ENCODE measurements around the gene MYO1B.

Gene MYO1B

GRCh38 chr2:191328150-191328809 lies 83.1 kb downstream of the MYO1B start:
- no peak for DNase-seq

GRCh38 chr2:191329841-191330240 lies 84.6 kb downstream of the MYO1B start:
- DNase-seq, result no peak

GRCh38 chr2:191333911-191334357 lies 88.7 kb downstream of the MYO1B start:
- no peak for DNase-seq

- DNase-seq, result no peak
Observed at GRCh38 chr2:191335875-191336464, 90.8 kb downstream of the MYO1B start.

GRCh38 chr2:191341436-191341835 lies 96.2 kb downstream of the MYO1B start:
- DNase-seq, result no peak

GRCh38 chr2:191343796-191344338 lies 98.7 kb downstream of the MYO1B start:
- no peak for DNase-seq

GRCh38 chr2:191345788-191346187 lies 100.6 kb downstream of the MYO1B start:
- no peak for DNase-seq

- no peak for DNase-seq
Observed at GRCh38 chr2:191347154-191347553, 102.0 kb downstream of the MYO1B start.

- no peak for DNase-seq
Observed at GRCh38 chr2:191347881-191348280, 102.7 kb downstream of the MYO1B start.

GRCh38 chr2:191349990-191350389 lies 104.8 kb downstream of the MYO1B start:
- DNase-seq, result no peak

- DNase-seq, result no peak
Observed at GRCh38 chr2:191350826-191351225, 105.6 kb downstream of the MYO1B start.

GRCh38 chr2:191351298-191351697 lies 106.1 kb downstream of the MYO1B start:
- no peak for DNase-seq

- DNase-seq, result no peak
Observed at GRCh38 chr2:191351921-191352320, 106.7 kb downstream of the MYO1B start.

- DNase-seq, result no peak
Observed at GRCh38 chr2:191352536-191352935, 107.3 kb downstream of the MYO1B start.

GRCh38 chr2:191355170-191355758 lies 110.1 kb downstream of the MYO1B start:
- no peak for DNase-seq

GRCh38 chr2:191357678-191358077 lies 112.5 kb downstream of the MYO1B start:
- DNase-seq, result no peak

- DNase-seq, result no peak
Observed at GRCh38 chr2:191358325-191359025, 113.3 kb downstream of the MYO1B start.

GRCh38 chr2:191359133-191359532 lies 113.9 kb downstream of the MYO1B start:
- no peak for DNase-seq

GRCh38 chr2:191360918-191361317 lies 115.7 kb downstream of the MYO1B start:
- DNase-seq, result no peak

GRCh38 chr2:191362841-191363240 lies 117.6 kb downstream of the MYO1B start:
- no peak for DNase-seq

GRCh38 chr2:191363267-191363666 lies 118.1 kb downstream of the MYO1B start:
- DNase-seq, result no peak

GRCh38 chr2:191365089-191365488 lies 119.9 kb downstream of the MYO1B start:
- no peak for DNase-seq

GRCh38 chr2:191366199-191366598 lies 121.0 kb downstream of the MYO1B start:
- DNase-seq, result no peak

GRCh38 chr2:191369034-191369433 lies 123.8 kb downstream of the MYO1B start:
- DNase-seq, result no peak

Data from activated CD4-positive, CD25-positive, alpha-beta regulatory T cell (primary cell).